Upper lobe of left lung (tissue), 6 donors: ENCODE measurements around the gene BIRC2. TPM values are rescaled to one million over a fixed set of nuclear protein-coding genes. Genes with fewer than 3 reads are reported as not detected.

ENCODE experiments used
- ATAC-seq, 2 donors: fragments of 200-7000 bp; cut with Tn5 transposase; one replicate each; pipeline ENCODE4 v1.9.1; 2022; ENCODE audit warnings: mild to moderate bottlenecking in 2 of 2, moderate library complexity in 2 of 2; ENCODE audit not compliant: low FRiP score in 2 of 2
- DNase-seq, 2 donors: peaks; one replicate each; pipeline ENCODE4 v3.0.0-alpha.2; 2019 to 2020
- H3K27ac ChIP-seq, 4 donors: fragments of 200-600 bp; sonication (generic); one replicate each; pipeline ENCODE4 v1.5.1; 2016 to 2019
- H3K27me3 ChIP-seq, 4 donors: fragments of 200-600 bp; sonication (generic); one replicate each; pipeline ENCODE4 v1.5.1; 2017 to 2019
- H3K36me3 ChIP-seq, 4 donors: fragments of 200-600 bp; sonication (generic); one replicate each; pipeline ENCODE4 v1.5.1; 2016 to 2019
- H3K4me1 ChIP-seq, 4 donors: fragments of 200-600 bp; sonication (generic); one replicate each; pipeline ENCODE4 v1.5.1; 2018 to 2019
- H3K4me3 ChIP-seq, 4 donors: fragments of 200-600 bp; sonication (generic); one replicate each; pipeline ENCODE4 v1.5.1; 2017 to 2019; ENCODE audit warnings: mild to moderate bottlenecking in 2 of 4, moderate library complexity in 1 of 4
- H3K9me3 ChIP-seq, 4 donors: fragments of 200-600 bp; sonication (generic); one replicate each; pipeline ENCODE4 v1.5.1; 2018 to 2019
- EP300 ChIP-seq, 4 donors: sonication (generic); formaldehyde crosslinking; IDR thresholded peaks; one replicate each; pipeline ENCODE4 v1.5.1; 2017; ENCODE audit warnings: antibody characterized with exemption in 4 of 4, control low read depth in 2 of 4
- POLR2A ChIP-seq, 4 donors: fragments of 450-650 bp; IDR thresholded peaks; one replicate each; pipeline ENCODE4 v1.5.1; 2016 to 2017; ENCODE audit warnings: antibody characterized with exemption in 4 of 4, mild to moderate bottlenecking in 2 of 4
- POLR2AphosphoS5 ChIP-seq, 2 donors: sonication (generic); formaldehyde crosslinking; IDR thresholded peaks; one replicate each; pipeline ENCODE4 v1.5.1; 2017; ENCODE audit warnings: antibody characterized with exemption in 2 of 2
- WGBS, 2 donors: methylation state at CpG; one replicate each; pipeline ENCODE4 v1.1.5; 2017 to 2018; 5-methylcytosine and 5-hydroxymethylcytosine counted together
- total RNA-seq, 6 donors: library from RNA; depleted of rRNA in 4 of 6; stranded (reverse); fragments of >200 nt in 4 of 6; gene quantifications; one replicate each; pipeline versions ENCODE4 v1.1.0 to v1.2.1, GENCODE V29; 2016 to 2021
- TF ChIP-seq, protein P1 (sequence below), 6 experiments: fragments of 450-650 bp in 4 of 6; fragments of 200-600 bp in 2 of 6; sonication (generic) in 2 of 6; IDR thresholded peaks; one replicate each; pipeline ENCODE4 v1.5.1; 2016 to 2019; ENCODE audit warnings: antibody characterized with exemption in 6 of 6
- donor health status: DM: no; HTN: no; CAD: no; lungs with moderate emphysema.
- donor health status: DM: no; HTN: yes; CAD: no; lungs with severe emphysema.

BIRC2 gene
- total RNA-seq, 6 donors from 2014 or later = 23.1 to 56.7 (median 37.8) TPM

- peaks cover 15 to 56% (median 38%) of the 10 kb centered on the region in 4 donors for H3K4me1 ChIP-seq
- no peaks in the 10 kb centered on the region for H3K9me3 ChIP-seq
- ATAC-seq (peak; percentile 97), DNase-seq (peak; percentile 94 to 96)
- H3K4me3 ChIP-seq = peak within 1 kb of the TSS; percentile 5 to 68 (median 53)
- no peaks in the 10 kb centered on the region for H3K27me3 ChIP-seq
- peak within 1 kb of the TSS; percentile 80 to 92 (median 84) for H3K27ac ChIP-seq
- 0 to 1% methylated on average over 31 to 32 of the region's 34 CpGs for WGBS, 2 donors
- TF ChIP-seq EP300 (IDR thresholded peaks at IDR 0.05) (peak in 3 of 4 donors; percentile 77 to 97 (median 94)), POLR2AphosphoS5 (IDR thresholded peaks at IDR 0.05) (peak; percentile 94 to 97), POLR2A (IDR thresholded peaks at IDR 0.05) (peak in 3 of 4 donors; percentile 77 to 89 (median 79))
- TF ChIP-seq, protein P1, sequence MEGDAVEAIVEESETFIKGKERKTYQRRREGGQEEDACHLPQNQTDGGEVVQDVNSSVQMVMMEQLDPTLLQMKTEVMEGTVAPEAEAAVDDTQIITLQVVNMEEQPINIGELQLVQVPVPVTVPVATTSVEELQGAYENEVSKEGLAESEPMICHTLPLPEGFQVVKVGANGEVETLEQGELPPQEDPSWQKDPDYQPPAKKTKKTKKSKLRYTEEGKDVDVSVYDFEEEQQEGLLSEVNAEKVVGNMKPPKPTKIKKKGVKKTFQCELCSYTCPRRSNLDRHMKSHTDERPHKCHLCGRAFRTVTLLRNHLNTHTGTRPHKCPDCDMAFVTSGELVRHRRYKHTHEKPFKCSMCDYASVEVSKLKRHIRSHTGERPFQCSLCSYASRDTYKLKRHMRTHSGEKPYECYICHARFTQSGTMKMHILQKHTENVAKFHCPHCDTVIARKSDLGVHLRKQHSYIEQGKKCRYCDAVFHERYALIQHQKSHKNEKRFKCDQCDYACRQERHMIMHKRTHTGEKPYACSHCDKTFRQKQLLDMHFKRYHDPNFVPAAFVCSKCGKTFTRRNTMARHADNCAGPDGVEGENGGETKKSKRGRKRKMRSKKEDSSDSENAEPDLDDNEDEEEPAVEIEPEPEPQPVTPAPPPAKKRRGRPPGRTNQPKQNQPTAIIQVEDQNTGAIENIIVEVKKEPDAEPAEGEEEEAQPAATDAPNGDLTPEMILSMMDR (IDR thresholded peaks at IDR 0.05) = peak; percentile 6 to 82 (median 55)
- H3K36me3 ChIP-seq = no peaks in the 10 kb centered on the region
These were observed 29.8 kb upstream of the BIRC2 start, which contains the start of gene BIRC3 for GRCh38 chr11:102317099-102317767. TSS of gene BIRC3 (plus strand) at chr11:102317484. CDS start at chr11:102324510, 7,026 bp downstream.

DNA sequence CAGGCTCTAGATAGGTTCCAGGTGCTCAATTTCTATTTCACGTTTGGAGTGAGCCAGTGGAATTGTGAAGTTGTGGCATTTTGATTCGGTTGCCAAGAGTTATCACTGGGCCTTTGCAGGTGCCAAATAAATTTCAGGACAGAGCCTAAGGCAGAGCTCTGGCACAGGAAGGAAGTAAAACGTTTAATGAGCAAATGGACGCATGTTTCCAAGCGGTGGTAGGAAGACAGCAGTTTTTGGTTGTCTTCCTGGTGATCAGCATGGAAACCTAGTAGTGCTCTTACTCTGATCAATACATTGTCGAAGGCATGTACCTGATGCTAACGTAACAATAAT, 29.3 kb upstream of the BIRC2 start:
- H3K4me1 ChIP-seq = peaks cover 11 to 51% (median 36%) of the 10 kb centered on the region in 4 donors
- ATAC-seq = peak in 1 of 2 donors; percentile 5
- TF ChIP-seq EP300 (IDR thresholded peaks at IDR 0.05) (no peak), POLR2AphosphoS5 (IDR thresholded peaks at IDR 0.05) (no peak), POLR2A (IDR thresholded peaks at IDR 0.05) (no peak)
- TF ChIP-seq, protein P1 (IDR thresholded peaks at IDR 0.05) = no peak

DNA sequence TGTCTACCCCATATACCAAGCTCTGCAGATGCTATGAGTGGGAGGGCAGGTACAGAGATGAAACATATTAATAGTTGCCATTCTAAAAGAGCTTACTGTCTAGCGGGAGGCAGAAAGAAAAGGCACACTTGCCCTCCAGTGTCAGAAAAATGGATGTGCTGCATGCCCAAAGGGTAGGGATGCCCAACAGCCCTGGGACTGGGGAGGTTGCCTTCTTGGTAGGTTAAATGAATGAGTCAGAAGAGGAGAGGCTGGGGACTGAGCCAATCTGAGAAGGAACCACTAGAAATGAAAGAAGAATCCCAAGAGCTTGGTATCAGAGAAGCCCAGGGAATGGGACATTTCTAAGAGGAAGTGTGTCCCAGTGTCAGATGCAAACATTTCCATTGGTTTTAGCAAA, 28.5 kb upstream of the BIRC2 start:
- 73 to 100% methylated on average over 1 of the region's 1 CpG for WGBS, 2 donors
- TF ChIP-seq, protein P1 (IDR thresholded peaks at IDR 0.05) = no peak
- no peak for TF ChIP-seq EP300 (IDR thresholded peaks at IDR 0.05)
- TF ChIP-seq POLR2AphosphoS5 (IDR thresholded peaks at IDR 0.05) = no peak
- TF ChIP-seq POLR2A (IDR thresholded peaks at IDR 0.05) = no peak
- Histone ChIP-seq H3K27me3 (no peaks in the 10 kb centered on the region), H3K4me1 (peaks cover 4 to 43% (median 34%) of the 10 kb centered on the region in 4 donors), H3K4me3 (peak overlapping the region in 3 of 4 donors; percentile 44 to 68 (median 62)), H3K36me3 (no peaks in the 10 kb centered on the region), H3K9me3 (no peaks in the 10 kb centered on the region), H3K27ac (peak overlapping the region; percentile 80 to 92 (median 84))
- ATAC-seq (peak in 1 of 2 donors; percentile 21), DNase-seq (peak in 1 of 2 donors; percentile 49)

More for the DNA sequence above, 29.3 kb upstream of the BIRC2 start:
- H3K27me3 ChIP-seq = no peaks in the 10 kb centered on the region
- peak overlapping the region; percentile 5 to 68 (median 53) for H3K4me3 ChIP-seq
- peak overlapping the region; percentile 80 to 92 (median 84) for H3K27ac ChIP-seq
- no peaks in the 10 kb centered on the region for H3K36me3 ChIP-seq
- WGBS, 2 donors = 25 to 31% methylated on average over 7 of the region's 7 CpGs
- H3K9me3 ChIP-seq = no peaks in the 10 kb centered on the region
- no peak for DNase-seq

DNA sequence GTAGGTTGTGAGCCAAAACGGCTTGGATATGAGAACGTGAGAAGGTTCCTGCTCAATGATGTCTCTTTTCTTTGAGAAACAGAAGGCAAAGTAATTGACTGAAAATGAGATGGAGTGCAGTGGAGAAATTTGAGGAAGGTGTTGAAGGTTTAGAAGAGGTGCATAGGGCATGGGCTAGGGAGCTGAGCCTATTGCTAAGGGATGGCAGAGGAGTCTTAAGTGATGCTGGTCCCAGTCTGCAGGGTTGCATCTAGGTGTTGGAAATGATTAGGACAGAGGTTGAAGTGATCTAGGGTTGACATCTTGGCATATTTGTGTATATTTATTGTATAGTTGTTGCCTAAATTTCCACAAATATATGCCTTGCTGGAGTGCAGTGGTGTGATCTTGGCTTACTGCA, 27.5 kb upstream of the BIRC2 start:
- no peak for ATAC-seq
- H3K9me3 ChIP-seq = no peaks in the 10 kb centered on the region
- no peak for TF ChIP-seq POLR2AphosphoS5 (IDR thresholded peaks at IDR 0.05)
- no peak for TF ChIP-seq EP300 (IDR thresholded peaks at IDR 0.05)
- TF ChIP-seq, protein P1 (IDR thresholded peaks at IDR 0.05) = no peak
- TF ChIP-seq POLR2A (IDR thresholded peaks at IDR 0.05) = no peak

More for the DNA sequence above, 27.5 kb upstream of the BIRC2 start:
- peak overlapping the region in 2 of 4 donors; percentile 62 to 68 for H3K4me3 ChIP-seq
- H3K27me3 ChIP-seq = no peaks in the 10 kb centered on the region
- peak overlapping the region in 3 of 4 donors; percentile 73 to 83 (median 80) for H3K27ac ChIP-seq
- H3K4me1 ChIP-seq = peaks cover 3 to 35% (median 33%) of the 10 kb centered on the region in 4 donors
- no peaks in the 10 kb centered on the region for H3K36me3 ChIP-seq
- WGBS, 2 donors = 77 to 90% methylated on average over 2 of the region's 2 CpGs
- no peak for DNase-seq
